ENCODE results near the gene MAGI1. TPM values are rescaled to one million over a fixed set of nuclear protein-coding genes. Genes with fewer than 3 reads are reported as not detected.

MAGI1 gene
- total and polyA plus RNA-seq, 2 donors (not counting 1 experiment from before 2014, with no cell fraction given): 15.7 to 23.7 TPM

DNA sequence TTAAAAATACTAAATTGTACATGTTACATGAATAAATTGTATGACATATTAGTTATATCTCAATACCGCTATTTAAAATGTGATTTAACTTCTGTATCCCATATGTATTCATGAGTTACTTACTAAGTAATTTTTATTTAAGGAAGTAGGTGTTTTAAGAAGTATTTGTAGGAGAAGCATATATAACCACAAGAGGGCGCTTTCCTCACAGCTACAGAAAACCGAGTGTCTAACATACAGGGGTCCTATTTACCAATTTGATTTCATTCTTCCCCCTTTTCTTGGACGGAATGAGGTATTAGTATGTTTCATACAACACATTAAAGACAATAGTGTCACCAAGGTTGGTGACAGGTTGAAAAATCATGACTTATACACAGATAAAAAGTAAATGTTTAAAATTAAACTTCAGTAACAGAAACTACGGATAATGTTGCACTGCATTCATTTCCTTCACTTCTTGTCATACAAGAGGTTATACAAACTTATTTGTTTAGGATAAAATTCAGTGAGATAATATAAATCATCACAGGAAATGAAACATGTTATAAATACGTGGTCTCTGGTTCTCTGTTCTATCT, 253.6 kb downstream of the MAGI1 start:
- no peak overlapping the region for H3K4me3 ChIP-seq (replicated peaks in 1 of 4; ENCODE audit: control extremely low read depth in 1 of 4, insufficient read depth in 1 of 4, low read depth in 3 of 4, low read length in 4 of 4)
- no peak overlapping the region for H3K9ac ChIP-seq (ENCODE audit: insufficient read depth, low read length)
- H2AFZ ChIP-seq (ENCODE audit: low read length): no peak overlapping the region
- no peaks in the 10 kb centered on the region for H4K20me1 ChIP-seq (ENCODE audit: control insufficient read depth, extremely low read depth, insufficient read depth, low read length)
- H3K4me1 ChIP-seq (ENCODE audit: control insufficient read depth, extremely low read depth, insufficient read depth, low read length): no peaks in the 10 kb centered on the region
- H3K9me3 ChIP-seq (ENCODE audit: control insufficient read depth, insufficient read depth, low read depth, low read length): no peaks in the 10 kb centered on the region
- no peak overlapping the region for H3K4me2 ChIP-seq (ENCODE audit: extremely low read depth, insufficient read depth, low read length)
- no peaks in the 10 kb centered on the region for H3K36me3 ChIP-seq (ENCODE audit: control insufficient read depth, insufficient read depth, low read length)
- no peak overlapping the region for H3K27ac ChIP-seq (ENCODE audit: insufficient read depth, low read length)
- TF ChIP-seq, protein P1, sequence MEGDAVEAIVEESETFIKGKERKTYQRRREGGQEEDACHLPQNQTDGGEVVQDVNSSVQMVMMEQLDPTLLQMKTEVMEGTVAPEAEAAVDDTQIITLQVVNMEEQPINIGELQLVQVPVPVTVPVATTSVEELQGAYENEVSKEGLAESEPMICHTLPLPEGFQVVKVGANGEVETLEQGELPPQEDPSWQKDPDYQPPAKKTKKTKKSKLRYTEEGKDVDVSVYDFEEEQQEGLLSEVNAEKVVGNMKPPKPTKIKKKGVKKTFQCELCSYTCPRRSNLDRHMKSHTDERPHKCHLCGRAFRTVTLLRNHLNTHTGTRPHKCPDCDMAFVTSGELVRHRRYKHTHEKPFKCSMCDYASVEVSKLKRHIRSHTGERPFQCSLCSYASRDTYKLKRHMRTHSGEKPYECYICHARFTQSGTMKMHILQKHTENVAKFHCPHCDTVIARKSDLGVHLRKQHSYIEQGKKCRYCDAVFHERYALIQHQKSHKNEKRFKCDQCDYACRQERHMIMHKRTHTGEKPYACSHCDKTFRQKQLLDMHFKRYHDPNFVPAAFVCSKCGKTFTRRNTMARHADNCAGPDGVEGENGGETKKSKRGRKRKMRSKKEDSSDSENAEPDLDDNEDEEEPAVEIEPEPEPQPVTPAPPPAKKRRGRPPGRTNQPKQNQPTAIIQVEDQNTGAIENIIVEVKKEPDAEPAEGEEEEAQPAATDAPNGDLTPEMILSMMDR (conservative IDR thresholded peaks at IDR 0.05 in 1 of 2, IDR thresholded peaks at IDR 0.05 in 1 of 2; ENCODE audit: low read depth in 1 of 2, low read length in 2 of 2): peak; percentile 62 to 63
- TF ChIP-seq EZH2 (IDR thresholded peaks at IDR 0.05; ENCODE audit: low read length, missing control alignments): no peak
- peak; percentile 68 to 85 for DNase-seq (ENCODE audit: low read depth in 2 of 2)
- no peaks in the 10 kb centered on the region for H3K79me2 ChIP-seq (ENCODE audit: control insufficient read depth, insufficient read depth, low read length)
- H3K27me3 ChIP-seq (ENCODE audit: control insufficient read depth, insufficient read depth, low read length): no peaks in the 10 kb centered on the region

DNA sequence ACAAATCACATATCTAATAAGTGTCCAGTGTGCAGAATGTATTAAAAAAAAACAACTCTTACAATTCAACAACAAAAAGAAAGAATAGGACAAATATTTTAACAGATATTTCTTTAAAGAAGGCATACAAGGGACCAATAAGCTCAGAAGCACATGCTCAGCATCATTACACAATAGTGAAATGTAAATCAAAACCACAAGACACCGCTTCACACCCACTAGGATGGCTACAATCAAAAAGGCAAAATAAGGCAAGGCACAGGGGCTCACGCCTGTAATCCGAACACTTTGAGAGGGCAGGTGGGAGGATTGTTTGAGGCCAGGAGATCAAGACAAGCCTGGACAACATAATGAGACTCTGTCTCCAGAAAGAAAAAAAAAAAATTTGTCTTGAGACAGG, 255.6 kb downstream of the MAGI1 start:
- no peak overlapping the region for H3K4me2 ChIP-seq (ENCODE audit: extremely low read depth, insufficient read depth, low read length)
- no peaks in the 10 kb centered on the region for H3K9me3 ChIP-seq (ENCODE audit: control insufficient read depth, insufficient read depth, low read depth, low read length)
- H3K4me1 ChIP-seq (ENCODE audit: control insufficient read depth, extremely low read depth, insufficient read depth, low read length): no peaks in the 10 kb centered on the region
- H3K79me2 ChIP-seq (ENCODE audit: control insufficient read depth, insufficient read depth, low read length): no peaks in the 10 kb centered on the region
- no peak overlapping the region for H3K9ac ChIP-seq (ENCODE audit: insufficient read depth, low read length)
- no peak for TF ChIP-seq EZH2 (IDR thresholded peaks at IDR 0.05; ENCODE audit: low read length, missing control alignments)
- TF ChIP-seq, protein P1 (conservative IDR thresholded peaks at IDR 0.05 in 1 of 2, IDR thresholded peaks at IDR 0.05 in 1 of 2; ENCODE audit: low read depth in 1 of 2, low read length in 2 of 2): no peak
- H4K20me1 ChIP-seq (ENCODE audit: control insufficient read depth, extremely low read depth, insufficient read depth, low read length): no peaks in the 10 kb centered on the region
- no peak overlapping the region for H2AFZ ChIP-seq (ENCODE audit: low read length)
- no peak overlapping the region for H3K4me3 ChIP-seq (replicated peaks in 1 of 4; ENCODE audit: control extremely low read depth in 1 of 4, insufficient read depth in 1 of 4, low read depth in 3 of 4, low read length in 4 of 4)
- no peaks in the 10 kb centered on the region for H3K27me3 ChIP-seq (ENCODE audit: control insufficient read depth, insufficient read depth, low read length)
- no peak for DNase-seq (ENCODE audit: low read depth in 2 of 2)
- H3K36me3 ChIP-seq (ENCODE audit: control insufficient read depth, insufficient read depth, low read length): no peaks in the 10 kb centered on the region
- H3K27ac ChIP-seq (ENCODE audit: insufficient read depth, low read length): no peak overlapping the region

DNA sequence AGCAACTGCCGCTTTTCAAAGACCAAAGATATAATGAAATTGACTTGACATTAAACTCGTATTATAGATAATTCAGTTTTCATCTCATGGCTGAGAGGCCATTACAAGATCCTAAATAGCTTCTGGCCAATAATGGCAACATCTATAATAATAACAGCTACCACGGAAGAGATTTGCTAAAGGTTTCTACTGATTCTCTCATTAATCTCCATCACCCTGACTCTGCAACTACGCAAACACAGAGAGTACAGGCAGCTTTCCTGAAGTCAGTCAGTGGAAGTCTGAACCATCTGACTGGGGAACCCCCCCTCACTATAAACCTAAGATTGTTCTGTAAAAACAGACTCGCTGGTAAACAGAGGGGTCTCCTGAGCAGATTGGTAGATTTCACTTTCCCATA, 257.1 kb downstream of the MAGI1 start:
- Histone ChIP-seq H2AFZ (ENCODE audit: low read length) (no peak overlapping the region), H3K79me2 (ENCODE audit: control insufficient read depth, insufficient read depth, low read length) (no peaks in the 10 kb centered on the region), H3K4me1 (ENCODE audit: control insufficient read depth, extremely low read depth, insufficient read depth, low read length) (peaks cover under 1% of the 10 kb centered on the region), H3K4me2 (ENCODE audit: extremely low read depth, insufficient read depth, low read length) (no peak overlapping the region), H3K4me3 (replicated peaks in 1 of 4; ENCODE audit: control extremely low read depth in 1 of 4, insufficient read depth in 1 of 4, low read depth in 3 of 4, low read length in 4 of 4) (no peak overlapping the region), H4K20me1 (ENCODE audit: control insufficient read depth, extremely low read depth, insufficient read depth, low read length) (no peaks in the 10 kb centered on the region), H3K9me3 (ENCODE audit: control insufficient read depth, insufficient read depth, low read depth, low read length) (no peaks in the 10 kb centered on the region), H3K27ac (ENCODE audit: insufficient read depth, low read length) (no peak overlapping the region), H3K27me3 (ENCODE audit: control insufficient read depth, insufficient read depth, low read length) (no peaks in the 10 kb centered on the region), H3K9ac (ENCODE audit: insufficient read depth, low read length) (no peak overlapping the region), H3K36me3 (ENCODE audit: control insufficient read depth, insufficient read depth, low read length) (no peaks in the 10 kb centered on the region)
- no peak for DNase-seq (ENCODE audit: low read depth in 2 of 2)
- TF ChIP-seq, protein P1 (conservative IDR thresholded peaks at IDR 0.05 in 1 of 2, IDR thresholded peaks at IDR 0.05 in 1 of 2; ENCODE audit: low read depth in 1 of 2, low read length in 2 of 2): no peak
- no peak for TF ChIP-seq EZH2 (IDR thresholded peaks at IDR 0.05; ENCODE audit: low read length, missing control alignments)
